ENCODE data around the gene TK2. TPM values are rescaled to one million over a fixed set of nuclear protein-coding genes. Genes with fewer than 3 reads are reported as not detected.

Gene TK2
- total and polyA plus RNA-seq, 9 of the 15 experiments (the other 6 are each of a cell fraction or from before 2014, with no cell fraction given) = 1.1 to 10.2 (median 5.3) TPM

GRCh38 chr16:66491716-66492064 is 58.2 kb downstream of the TK2 start (continued):
- TF ChIP-seq HINFP (tag; conservative IDR thresholded peaks at IDR 0.05; ENCODE audit: low read depth) (no peak), SMAD2 (IDR thresholded peaks at IDR 0.05; ENCODE audit: low read depth, low read length) (no peak), STAT5A (IDR thresholded peaks at IDR 0.05; ENCODE audit: borderline replicate concordance, low read length) (no peak), MIER1 (IDR thresholded peaks at IDR 0.05; ENCODE audit: low read depth) (no peak), AFF4 (CRISPR knock-in tag; IDR thresholded peaks at IDR 0.05) (no peak)
